ENCODE data around the gene PTGIS.

PTGIS gene

GRCh38 chr20:49532285-49532946, 35.5 kb downstream of the PTGIS start:
- no peak for DNase-seq (ENCODE audit: low read depth in 2 of 2, low spot score in 1 of 2)

GRCh38 chr20:49529470-49529869, 38.5 kb downstream of the PTGIS start:
- DNase-seq (ENCODE audit: low read depth in 2 of 2, low spot score in 1 of 2): no peak

- no peak for DNase-seq (ENCODE audit: low read depth in 2 of 2, low spot score in 1 of 2)
These were observed 41.4 kb downstream of the PTGIS start for GRCh38 chr20:49526568-49526967.

- no peak for DNase-seq (ENCODE audit: low read depth in 2 of 2, low spot score in 1 of 2)
These were observed 41.9 kb downstream of the PTGIS start for GRCh38 chr20:49526056-49526455.

- no peak for DNase-seq (ENCODE audit: low read depth in 2 of 2, low spot score in 1 of 2)
These were observed 44.1 kb downstream of the PTGIS start for GRCh38 chr20:49523767-49524360.

- no peak for DNase-seq (ENCODE audit: low read depth in 2 of 2, low spot score in 1 of 2)
These were observed 46.6 kb downstream of the PTGIS start for GRCh38 chr20:49521356-49521755.

GRCh38 chr20:49519777-49520359, 48.1 kb downstream of the PTGIS start:
- no peak for DNase-seq (ENCODE audit: low read depth in 2 of 2, low spot score in 1 of 2)

- no peak for DNase-seq (ENCODE audit: low read depth in 2 of 2, low spot score in 1 of 2)
These were observed 48.7 kb downstream of the PTGIS start for GRCh38 chr20:49519212-49519712.

GRCh38 chr20:49518576-49518975, 49.4 kb downstream of the PTGIS start:
- DNase-seq (ENCODE audit: low read depth in 2 of 2, low spot score in 1 of 2): no peak

GRCh38 chr20:49517805-49518100, 50.2 kb downstream of the PTGIS start:
- DNase-seq (ENCODE audit: low read depth in 2 of 2, low spot score in 1 of 2): no peak

- no peak for DNase-seq (ENCODE audit: low read depth in 2 of 2, low spot score in 1 of 2)
These were observed 50.8 kb downstream of the PTGIS start for GRCh38 chr20:49516916-49517804.

- DNase-seq (ENCODE audit: low read depth in 2 of 2, low spot score in 1 of 2): no peak
These were observed 52.4 kb downstream of the PTGIS start for GRCh38 chr20:49515586-49515985.

- DNase-seq (ENCODE audit: low read depth in 2 of 2, low spot score in 1 of 2): no peak
These were observed 54.4 kb downstream of the PTGIS start for GRCh38 chr20:49513517-49513916.

GRCh38 chr20:49513009-49513408, 54.9 kb downstream of the PTGIS start:
- DNase-seq (ENCODE audit: low read depth in 2 of 2, low spot score in 1 of 2): no peak

- DNase-seq (ENCODE audit: low read depth in 2 of 2, low spot score in 1 of 2): no peak
These were observed 56.0 kb downstream of the PTGIS start for GRCh38 chr20:49511788-49512525.

- no peak for DNase-seq (ENCODE audit: low read depth in 2 of 2, low spot score in 1 of 2)
These were observed 57.3 kb downstream of the PTGIS start for GRCh38 chr20:49510562-49511122.

- DNase-seq (ENCODE audit: low read depth in 2 of 2, low spot score in 1 of 2): no peak
These were observed 59.3 kb downstream of the PTGIS start for GRCh38 chr20:49508435-49509199.

- DNase-seq (ENCODE audit: low read depth in 2 of 2, low spot score in 1 of 2): no peak
These were observed 60.0 kb downstream of the PTGIS start for GRCh38 chr20:49507741-49508434.

GRCh38 chr20:49505518-49505917, 62.4 kb downstream of the PTGIS start:
- DNase-seq (ENCODE audit: low read depth in 2 of 2, low spot score in 1 of 2): no peak
